Suprapubic skin (tissue), 4 donors: Measurements from ENCODE around the gene RBM19.

Source experiments
- CTCF ChIP-seq, 2 donors: fragments of 200-600 bp in 1 of 2; fragments of 450-650 bp in 1 of 2; sonication (generic) in 1 of 2; IDR thresholded peaks; one replicate each; pipeline ENCODE4 v1.5.1; 2016 to 2019; ENCODE audit warnings: antibody characterized with exemption in 2 of 2, mild to moderate bottlenecking in 1 of 2, moderate library complexity in 1 of 2
- POLR2A ChIP-seq, 2 donors: fragments of 450-650 bp; IDR thresholded peaks; one replicate each; pipeline ENCODE4 v1.6.1; 2017; ENCODE audit warnings: antibody characterized with exemption in 2 of 2, mild to moderate bottlenecking in 2 of 2, moderate library complexity in 2 of 2
- POLR2AphosphoS5 ChIP-seq, 3 donors: sonication (generic); formaldehyde crosslinking; IDR thresholded peaks; one replicate each; pipeline ENCODE4 v1.6.1; 2017; ENCODE audit warnings: antibody characterized with exemption in 3 of 3

GRCh38 chr12:113826805-113827538 lies 139.2 kb downstream of the RBM19 start:
- no peak for TF ChIP-seq CTCF (IDR thresholded peaks at IDR 0.05)
- TF ChIP-seq POLR2AphosphoS5 (IDR thresholded peaks at IDR 0.05) = no peak
- TF ChIP-seq POLR2A (IDR thresholded peaks at IDR 0.05) = no peak
